A549 (cell line): Measurements from ENCODE around the gene NT5C3B.

Experiments used
- EP300 ChIP-seq, 2 experiments: fragments of >200 bp; sonication (Bioruptor Twin); formaldehyde crosslinking; IDR thresholded peaks; 2 replicates in 1 of 2; 3 replicates in 1 of 2; pipeline ENCODE4 v1.6.1; 2016 to 2017
- HDAC2 ChIP-seq: fragments of 200-600 bp; sonication (generic); IDR thresholded peaks from 2 replicates; pipeline ENCODE4 v1.6.1; 2016
- JUNB ChIP-seq: fragments of >200 bp; sonication (Bioruptor Twin); formaldehyde crosslinking; IDR thresholded peaks from 2 replicates; pipeline ENCODE4 v1.6.1; 2016
- KDM5A ChIP-seq: fragments of 200-600 bp; sonication (generic); IDR thresholded peaks from 2 replicates; pipeline ENCODE4 v1.6.1; 2016; ENCODE audit warnings: antibody characterized with exemption, mild to moderate bottlenecking
- RCOR1 ChIP-seq: fragments of 150-350 bp; IDR thresholded peaks from 2 replicates; pipeline ENCODE4 v1.6.1; 2014; ENCODE audit warnings: antibody characterized with exemption, low read length, low read depth
- TFCP2L1 ChIP-seq: fragments of 250-450 bp; sonication (Bioruptor Pico); IDR thresholded peaks from 2 replicates; pipeline ENCODE4 v1.5.0; 2021; ENCODE audit warnings: mild to moderate bottlenecking
- ZFP36 ChIP-seq: fragments of 450-650 bp; IDR thresholded peaks from 2 replicates; pipeline ENCODE4 v1.6.1; 2014; ENCODE audit warnings: borderline replicate concordance; ENCODE audit not compliant: partially characterized antibody
- TF ChIP-seq, protein P1 (sequence below): fragments of >200 bp; sonication (Bioruptor Twin); formaldehyde crosslinking; IDR thresholded peaks from 3 replicates; pipeline ENCODE4 v1.5.1; 2016
- TF ChIP-seq, protein P2 (sequence below): fragments of 250-450 bp; sonication (Bioruptor Pico); IDR thresholded peaks from 2 replicates; pipeline ENCODE4 v1.5.0; 2021; ENCODE audit warnings: mild to moderate bottlenecking, moderate library complexity, borderline replicate concordance
- TF ChIP-seq, protein P3 (sequence below): fragments of 200-600 bp; sonication (generic); IDR thresholded peaks from 2 replicates; pipeline ENCODE4 v1.6.1; 2016; ENCODE audit warnings: antibody characterized with exemption, mild to moderate bottlenecking, moderate library complexity
- TF ChIP-seq, protein P4 (sequence below): fragments of 150-350 bp; IDR thresholded peaks from 2 replicates; pipeline ENCODE4 v1.6.1; 2014; ENCODE audit warnings: low read depth, mild to moderate bottlenecking, low read length
- TF ChIP-seq, protein P5 (sequence below): fragments of 450-650 bp; IDR thresholded peaks from 2 replicates; pipeline ENCODE4 v1.6.1; 2014; ENCODE audit warnings: antibody characterized with exemption
- TF ChIP-seq, protein P6 (sequence below): IDR thresholded peaks from 2 replicates; pipeline ENCODE4 v1.6.1; 2012

DNA sequence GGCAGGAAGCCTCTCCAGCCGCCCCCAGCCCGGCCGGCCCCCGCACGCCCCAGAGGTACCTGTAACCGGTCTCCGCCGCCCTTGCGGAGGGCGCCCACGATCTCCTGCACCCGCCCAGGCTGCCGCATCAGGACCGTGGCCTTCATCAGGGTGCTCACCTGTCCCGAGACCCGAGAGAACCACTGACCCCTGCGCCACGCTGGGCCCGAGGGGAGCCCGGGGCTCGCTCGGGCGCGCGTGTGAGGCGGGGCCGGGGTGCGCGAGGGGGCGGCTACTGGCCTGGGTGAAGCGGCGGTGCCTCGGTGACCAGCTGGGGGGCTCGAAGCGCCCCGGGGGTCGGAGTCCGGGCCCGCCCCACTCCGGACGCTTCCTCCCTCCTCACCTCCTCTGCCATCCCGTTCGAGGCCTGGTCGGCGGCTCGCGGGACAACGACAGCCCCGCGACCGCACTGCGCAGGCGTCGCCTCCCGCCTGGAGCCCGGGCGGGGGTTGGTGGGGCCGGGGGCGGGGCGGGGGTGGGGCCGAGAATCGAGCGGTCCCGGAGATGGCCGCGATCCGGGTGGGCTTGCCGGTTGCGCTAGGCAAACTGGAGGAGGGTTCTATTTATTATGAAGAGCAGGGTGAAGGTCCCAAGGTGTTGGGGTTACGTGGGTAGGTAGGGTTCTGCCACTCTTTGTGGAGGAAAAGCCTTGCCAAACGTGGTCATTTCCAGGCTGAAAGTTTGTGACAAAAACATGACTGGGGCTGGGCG, at the start of gene NT5C3B:
- TF ChIP-seq, protein P1, sequence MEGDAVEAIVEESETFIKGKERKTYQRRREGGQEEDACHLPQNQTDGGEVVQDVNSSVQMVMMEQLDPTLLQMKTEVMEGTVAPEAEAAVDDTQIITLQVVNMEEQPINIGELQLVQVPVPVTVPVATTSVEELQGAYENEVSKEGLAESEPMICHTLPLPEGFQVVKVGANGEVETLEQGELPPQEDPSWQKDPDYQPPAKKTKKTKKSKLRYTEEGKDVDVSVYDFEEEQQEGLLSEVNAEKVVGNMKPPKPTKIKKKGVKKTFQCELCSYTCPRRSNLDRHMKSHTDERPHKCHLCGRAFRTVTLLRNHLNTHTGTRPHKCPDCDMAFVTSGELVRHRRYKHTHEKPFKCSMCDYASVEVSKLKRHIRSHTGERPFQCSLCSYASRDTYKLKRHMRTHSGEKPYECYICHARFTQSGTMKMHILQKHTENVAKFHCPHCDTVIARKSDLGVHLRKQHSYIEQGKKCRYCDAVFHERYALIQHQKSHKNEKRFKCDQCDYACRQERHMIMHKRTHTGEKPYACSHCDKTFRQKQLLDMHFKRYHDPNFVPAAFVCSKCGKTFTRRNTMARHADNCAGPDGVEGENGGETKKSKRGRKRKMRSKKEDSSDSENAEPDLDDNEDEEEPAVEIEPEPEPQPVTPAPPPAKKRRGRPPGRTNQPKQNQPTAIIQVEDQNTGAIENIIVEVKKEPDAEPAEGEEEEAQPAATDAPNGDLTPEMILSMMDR = no peak
- TF ChIP-seq, protein P2, sequence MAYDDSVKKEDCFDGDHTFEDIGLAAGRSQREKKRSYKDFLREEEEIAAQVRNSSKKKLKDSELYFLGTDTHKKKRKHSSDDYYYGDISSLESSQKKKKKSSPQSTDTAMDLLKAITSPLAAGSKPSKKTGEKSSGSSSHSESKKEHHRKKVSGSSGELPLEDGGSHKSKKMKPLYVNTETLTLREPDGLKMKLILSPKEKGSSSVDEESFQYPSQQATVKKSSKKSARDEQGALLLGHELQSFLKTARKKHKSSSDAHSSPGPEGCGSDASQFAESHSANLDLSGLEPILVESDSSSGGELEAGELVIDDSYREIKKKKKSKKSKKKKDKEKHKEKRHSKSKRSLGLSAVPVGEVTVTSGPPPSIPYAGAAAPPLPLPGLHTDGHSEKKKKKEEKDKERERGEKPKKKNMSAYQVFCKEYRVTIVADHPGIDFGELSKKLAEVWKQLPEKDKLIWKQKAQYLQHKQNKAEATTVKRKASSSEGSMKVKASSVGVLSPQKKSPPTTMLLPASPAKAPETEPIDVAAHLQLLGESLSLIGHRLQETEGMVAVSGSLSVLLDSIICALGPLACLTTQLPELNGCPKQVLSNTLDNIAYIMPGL (CRISPR knock-in tag) = no peak
- TF ChIP-seq EP300 (IDR thresholded peaks at IDR 0.05) = no peak
- no peak for TF ChIP-seq TFCP2L1 (CRISPR knock-in tag)
- TF ChIP-seq, protein P3, sequence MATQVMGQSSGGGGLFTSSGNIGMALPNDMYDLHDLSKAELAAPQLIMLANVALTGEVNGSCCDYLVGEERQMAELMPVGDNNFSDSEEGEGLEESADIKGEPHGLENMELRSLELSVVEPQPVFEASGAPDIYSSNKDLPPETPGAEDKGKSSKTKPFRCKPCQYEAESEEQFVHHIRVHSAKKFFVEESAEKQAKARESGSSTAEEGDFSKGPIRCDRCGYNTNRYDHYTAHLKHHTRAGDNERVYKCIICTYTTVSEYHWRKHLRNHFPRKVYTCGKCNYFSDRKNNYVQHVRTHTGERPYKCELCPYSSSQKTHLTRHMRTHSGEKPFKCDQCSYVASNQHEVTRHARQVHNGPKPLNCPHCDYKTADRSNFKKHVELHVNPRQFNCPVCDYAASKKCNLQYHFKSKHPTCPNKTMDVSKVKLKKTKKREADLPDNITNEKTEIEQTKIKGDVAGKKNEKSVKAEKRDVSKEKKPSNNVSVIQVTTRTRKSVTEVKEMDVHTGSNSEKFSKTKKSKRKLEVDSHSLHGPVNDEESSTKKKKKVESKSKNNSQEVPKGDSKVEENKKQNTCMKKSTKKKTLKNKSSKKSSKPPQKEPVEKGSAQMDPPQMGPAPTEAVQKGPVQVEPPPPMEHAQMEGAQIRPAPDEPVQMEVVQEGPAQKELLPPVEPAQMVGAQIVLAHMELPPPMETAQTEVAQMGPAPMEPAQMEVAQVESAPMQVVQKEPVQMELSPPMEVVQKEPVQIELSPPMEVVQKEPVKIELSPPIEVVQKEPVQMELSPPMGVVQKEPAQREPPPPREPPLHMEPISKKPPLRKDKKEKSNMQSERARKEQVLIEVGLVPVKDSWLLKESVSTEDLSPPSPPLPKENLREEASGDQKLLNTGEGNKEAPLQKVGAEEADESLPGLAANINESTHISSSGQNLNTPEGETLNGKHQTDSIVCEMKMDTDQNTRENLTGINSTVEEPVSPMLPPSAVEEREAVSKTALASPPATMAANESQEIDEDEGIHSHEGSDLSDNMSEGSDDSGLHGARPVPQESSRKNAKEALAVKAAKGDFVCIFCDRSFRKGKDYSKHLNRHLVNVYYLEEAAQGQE = no peak
- TF ChIP-seq ZFP36 = no peak
- TF ChIP-seq, protein P4, sequence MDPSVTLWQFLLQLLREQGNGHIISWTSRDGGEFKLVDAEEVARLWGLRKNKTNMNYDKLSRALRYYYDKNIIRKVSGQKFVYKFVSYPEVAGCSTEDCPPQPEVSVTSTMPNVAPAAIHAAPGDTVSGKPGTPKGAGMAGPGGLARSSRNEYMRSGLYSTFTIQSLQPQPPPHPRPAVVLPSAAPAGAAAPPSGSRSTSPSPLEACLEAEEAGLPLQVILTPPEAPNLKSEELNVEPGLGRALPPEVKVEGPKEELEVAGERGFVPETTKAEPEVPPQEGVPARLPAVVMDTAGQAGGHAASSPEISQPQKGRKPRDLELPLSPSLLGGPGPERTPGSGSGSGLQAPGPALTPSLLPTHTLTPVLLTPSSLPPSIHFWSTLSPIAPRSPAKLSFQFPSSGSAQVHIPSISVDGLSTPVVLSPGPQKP = no peak
- no peak for TF ChIP-seq KDM5A
- no peak for TF ChIP-seq HDAC2
- TF ChIP-seq, protein P5, sequence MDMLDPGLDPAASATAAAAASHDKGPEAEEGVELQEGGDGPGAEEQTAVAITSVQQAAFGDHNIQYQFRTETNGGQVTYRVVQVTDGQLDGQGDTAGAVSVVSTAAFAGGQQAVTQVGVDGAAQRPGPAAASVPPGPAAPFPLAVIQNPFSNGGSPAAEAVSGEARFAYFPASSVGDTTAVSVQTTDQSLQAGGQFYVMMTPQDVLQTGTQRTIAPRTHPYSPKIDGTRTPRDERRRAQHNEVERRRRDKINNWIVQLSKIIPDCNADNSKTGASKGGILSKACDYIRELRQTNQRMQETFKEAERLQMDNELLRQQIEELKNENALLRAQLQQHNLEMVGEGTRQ = no peak
- TF ChIP-seq RCOR1 = no peak
- no peak for TF ChIP-seq JUNB
- TF ChIP-seq, protein P6, sequence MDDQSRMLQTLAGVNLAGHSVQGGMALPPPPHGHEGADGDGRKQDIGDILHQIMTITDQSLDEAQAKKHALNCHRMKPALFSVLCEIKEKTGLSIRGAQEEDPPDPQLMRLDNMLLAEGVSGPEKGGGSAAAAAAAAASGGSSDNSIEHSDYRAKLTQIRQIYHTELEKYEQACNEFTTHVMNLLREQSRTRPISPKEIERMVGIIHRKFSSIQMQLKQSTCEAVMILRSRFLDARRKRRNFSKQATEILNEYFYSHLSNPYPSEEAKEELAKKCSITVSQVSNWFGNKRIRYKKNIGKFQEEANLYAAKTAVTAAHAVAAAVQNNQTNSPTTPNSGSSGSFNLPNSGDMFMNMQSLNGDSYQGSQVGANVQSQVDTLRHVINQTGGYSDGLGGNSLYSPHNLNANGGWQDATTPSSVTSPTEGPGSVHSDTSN = no peak
